ENCODE results near the gene PRKCH.
A peak's percentile ranks its signal among the peaks of the same experiment; 100 is the strongest.

The PRKCH gene

GRCh38 chr14:61321385-61322010 is at the start of gene PRKCH:
TSS of gene PRKCH (plus strand) at chr14:61321579. CDS start at chr14:61322102, 523 bp downstream.
- peak; percentile 86 for DNase-seq

GRCh38 chr14:61277232-61277631 is 44.1 kb upstream of the PRKCH start:
- no peak for DNase-seq

- DNase-seq, result no peak
Observed at GRCh38 chr14:61277784-61278183, 43.6 kb upstream of the PRKCH start.

GRCh38 chr14:61279082-61279481 is 42.3 kb upstream of the PRKCH start:
- DNase-seq, result no peak

- DNase-seq, result peak; percentile 47
Observed at GRCh38 chr14:61280092-61280525, 41.3 kb upstream of the PRKCH start.

GRCh38 chr14:61280526-61281185 is 40.7 kb upstream of the PRKCH start:
- peak; percentile 81 for DNase-seq

GRCh38 chr14:61281186-61281947 is 40.0 kb upstream of the PRKCH start, which contains the start of gene TMEM30B:
TSS of gene TMEM30B (minus strand) at chr14:61281338. CDS start at chr14:61281147, 191 bp downstream.
- no peak for DNase-seq

GRCh38 chr14:61281948-61282275 is 39.5 kb upstream of the PRKCH start:
- DNase-seq, result no peak

GRCh38 chr14:61282746-61283145 is 38.6 kb upstream of the PRKCH start:
- no peak for DNase-seq

- DNase-seq, result no peak
Observed at GRCh38 chr14:61284001-61284400, 37.4 kb upstream of the PRKCH start.

GRCh38 chr14:61285364-61285763 is 36.0 kb upstream of the PRKCH start:
- no peak for DNase-seq

- no peak for DNase-seq
Observed at GRCh38 chr14:61287196-61287595, 34.2 kb upstream of the PRKCH start.

- no peak for DNase-seq
Observed at GRCh38 chr14:61288228-61288627, 33.2 kb upstream of the PRKCH start.

- no peak for DNase-seq
Observed at GRCh38 chr14:61288720-61289119, 32.7 kb upstream of the PRKCH start.

- no peak for DNase-seq
Observed at GRCh38 chr14:61290701-61291100, 30.7 kb upstream of the PRKCH start.

GRCh38 chr14:61296151-61296550 is 25.2 kb upstream of the PRKCH start:
- DNase-seq, result no peak

- DNase-seq, result no peak
Observed at GRCh38 chr14:61296719-61297502, 24.5 kb upstream of the PRKCH start.

GRCh38 chr14:61297581-61297980 is 23.8 kb upstream of the PRKCH start:
- no peak for DNase-seq

GRCh38 chr14:61298824-61299223 is 22.6 kb upstream of the PRKCH start:
- no peak for DNase-seq

GRCh38 chr14:61300209-61300608 is 21.2 kb upstream of the PRKCH start:
- DNase-seq, result no peak

GRCh38 chr14:61300754-61301153 is 20.6 kb upstream of the PRKCH start:
- DNase-seq, result no peak

GRCh38 chr14:61304688-61305087 is 16.7 kb upstream of the PRKCH start:
- no peak for DNase-seq

GRCh38 chr14:61308198-61308597 is 13.2 kb upstream of the PRKCH start:
- DNase-seq, result no peak

Data from activated naive CD4-positive, alpha-beta T cell treated with Interleukin-2 at 50 U/mL for 16 hours (primary cell).